Myocyte (in vitro differentiated cells): ENCODE measurements around the gene TUBB1. TPM values are rescaled to one million over a fixed set of nuclear protein-coding genes. Genes with fewer than 3 reads are reported as not detected.
"Not testable (repeated sequence)": the region's sequence is repeated elsewhere in the genome, so short reads cannot be mapped to it uniquely, and the experiment has no call there.

ENCODE experiments used
- DNase-seq: peaks from one replicate; pipeline ENCODE4 v3.0.0-alpha.2; 2012; ENCODE audit warnings: low read depth
- polyA plus RNA-seq: library from polyadenylated mRNA; unstranded; fragments of >200 nt; gene quantifications from one replicate; pipeline ENCODE4 v1.2.1, GENCODE V29; 2012; ENCODE audit warnings: missing spikeins
- total RNA-seq: library from RNA; depleted of rRNA; stranded (reverse); fragments of >200 nt; gene quantifications from 2 replicates; pipeline ENCODE4 v1.2.3, GENCODE V29; 2014

The TUBB1 gene
- not detected in 2 replicates for total RNA-seq
- polyA plus RNA-seq, result 0.08 TPM

DNA sequence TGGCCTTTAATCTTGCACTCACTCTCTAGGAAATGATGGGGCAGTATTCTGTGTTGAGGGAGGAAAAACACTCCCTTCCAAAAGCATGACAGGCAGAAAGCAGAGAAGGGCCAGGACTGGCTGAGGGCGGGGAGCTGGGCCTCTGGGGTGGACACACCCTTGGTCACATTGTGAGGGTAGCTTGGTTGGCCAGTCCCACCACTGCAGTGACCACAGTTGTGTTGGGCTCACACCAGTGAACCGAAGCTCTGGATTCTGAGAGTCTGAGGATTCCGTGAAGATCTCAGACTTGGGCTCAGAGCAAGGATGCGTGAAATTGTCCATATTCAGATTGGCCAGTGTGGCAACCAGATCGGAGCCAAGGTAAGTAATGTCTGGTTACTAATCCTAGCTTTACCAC lies at the start of gene TUBB1:
Gene TUBB1 (plus strand): TSS at position 213 of the 400 bp plus-strand sequence. CDS start 94 bp downstream, at position 307.
- DNase-seq, result peak; percentile 77

DNA sequence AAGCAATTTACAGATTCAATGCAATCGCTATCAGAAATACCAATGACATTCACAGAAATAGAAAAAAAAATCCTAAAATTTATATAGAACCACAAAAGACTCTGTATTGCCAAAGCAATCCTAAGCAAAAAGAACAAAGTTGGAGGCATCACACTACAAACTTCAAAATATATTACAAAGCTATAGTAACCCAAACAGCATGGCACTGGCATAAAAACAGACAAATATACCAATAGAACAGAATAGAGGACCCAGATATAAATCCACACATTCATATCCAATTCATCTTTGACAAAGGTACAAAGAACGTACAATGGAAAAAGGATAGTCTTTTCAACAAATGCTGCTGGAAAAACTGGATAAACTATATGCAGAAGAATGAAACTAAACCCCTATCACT lies 49.8 kb upstream of the TUBB1 start:
- no peak for DNase-seq

DNA sequence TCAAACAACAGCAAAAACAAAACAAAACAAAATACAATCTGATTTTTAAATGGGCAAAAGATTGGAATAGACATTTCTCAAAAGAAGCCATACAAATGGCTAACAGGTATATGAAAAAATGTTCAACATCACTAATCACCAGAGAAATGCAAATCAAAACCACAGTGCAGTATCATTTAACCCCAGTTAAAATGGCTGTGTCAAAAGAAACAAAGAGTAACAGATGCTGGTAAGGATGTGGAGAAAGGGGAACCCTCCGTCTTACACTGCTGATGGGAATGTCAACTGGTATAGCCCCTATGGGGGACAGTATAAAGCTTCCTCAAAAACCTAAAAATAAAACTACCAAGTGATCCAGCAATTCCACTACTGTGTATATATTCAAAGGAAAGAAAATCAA lies 49.1 kb upstream of the TUBB1 start:
- DNase-seq, result no peak

DNA sequence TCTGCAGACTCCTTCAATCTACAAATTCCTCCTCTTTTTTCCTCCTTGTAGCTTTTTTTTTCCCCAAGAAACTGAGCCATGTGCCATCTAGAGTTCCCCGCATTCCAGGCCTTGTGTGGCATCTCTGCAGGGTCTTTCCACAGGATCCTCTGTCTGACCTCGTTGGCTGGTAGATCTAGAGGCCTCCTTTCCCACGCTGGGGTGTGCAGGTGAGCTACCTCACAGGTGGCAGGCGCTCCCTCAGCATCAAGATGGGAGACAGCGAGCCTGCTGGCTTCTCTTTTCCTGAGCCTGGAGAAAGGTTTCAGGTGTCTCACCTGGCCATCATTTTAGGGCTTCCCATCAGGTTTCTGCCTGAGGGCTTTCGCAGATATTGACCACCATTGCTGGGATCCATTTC lies 47.8 kb upstream of the TUBB1 start:
- DNase-seq, result no peak

DNA sequence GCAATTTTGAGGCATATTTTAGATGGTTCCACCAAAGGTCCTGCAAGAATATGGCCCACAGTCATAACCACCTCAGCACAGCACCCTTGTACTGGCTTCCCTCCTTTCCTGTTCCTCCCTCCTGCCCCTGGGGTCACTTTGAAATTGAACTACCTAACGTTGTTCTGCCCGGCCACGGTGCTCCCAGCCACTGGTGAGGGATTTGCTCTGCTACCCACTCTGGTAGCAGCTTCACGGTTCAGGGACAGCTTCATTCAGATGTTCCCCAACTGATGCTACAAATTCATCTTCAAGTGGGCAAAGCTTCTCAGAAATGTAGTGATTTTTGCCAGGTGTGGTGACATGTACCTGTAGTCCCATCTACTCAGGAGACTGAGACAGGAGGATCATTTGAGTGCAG lies 46.0 kb upstream of the TUBB1 start:
- DNase-seq, result no peak

DNA sequence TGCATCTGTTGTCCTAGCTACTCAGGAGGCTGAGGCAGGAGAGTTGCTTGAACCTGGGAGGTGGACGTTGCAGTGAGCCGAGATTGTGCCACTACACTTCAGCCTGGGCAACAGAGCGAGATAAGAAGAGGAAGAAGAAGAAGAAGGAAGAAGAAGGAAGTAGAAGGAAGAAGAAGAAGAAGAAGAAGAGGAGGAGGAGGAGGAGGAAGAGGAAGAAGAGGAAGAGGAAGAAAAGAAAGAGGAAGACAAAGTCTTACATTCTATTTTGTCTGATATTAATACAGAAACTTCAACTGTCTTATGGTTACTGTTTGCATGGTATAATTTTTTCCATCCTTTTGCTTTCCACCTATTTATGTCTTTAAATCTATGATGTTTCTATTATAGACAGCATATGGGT lies 45.4 kb upstream of the TUBB1 start:
- no peak for DNase-seq

DNA sequence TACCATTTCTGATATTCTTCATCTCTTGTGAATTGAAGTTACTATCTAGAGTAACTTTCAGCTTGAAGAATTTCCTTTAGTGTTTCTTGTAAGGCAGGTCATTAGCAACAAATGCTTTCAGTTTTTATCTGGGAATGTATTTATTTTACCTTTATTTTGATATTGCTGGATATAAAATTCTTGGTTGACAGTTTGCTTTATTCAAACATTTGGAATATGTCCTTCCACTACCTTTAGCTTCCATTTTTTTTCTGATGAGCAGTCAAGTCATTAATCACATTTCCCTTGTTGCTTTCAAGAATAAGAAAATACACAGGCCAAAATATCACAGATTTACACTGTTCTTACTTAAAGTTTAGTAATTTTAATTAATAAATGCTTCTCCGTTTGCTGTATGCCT lies 43.9 kb upstream of the TUBB1 start:
- DNase-seq, result no peak

DNA sequence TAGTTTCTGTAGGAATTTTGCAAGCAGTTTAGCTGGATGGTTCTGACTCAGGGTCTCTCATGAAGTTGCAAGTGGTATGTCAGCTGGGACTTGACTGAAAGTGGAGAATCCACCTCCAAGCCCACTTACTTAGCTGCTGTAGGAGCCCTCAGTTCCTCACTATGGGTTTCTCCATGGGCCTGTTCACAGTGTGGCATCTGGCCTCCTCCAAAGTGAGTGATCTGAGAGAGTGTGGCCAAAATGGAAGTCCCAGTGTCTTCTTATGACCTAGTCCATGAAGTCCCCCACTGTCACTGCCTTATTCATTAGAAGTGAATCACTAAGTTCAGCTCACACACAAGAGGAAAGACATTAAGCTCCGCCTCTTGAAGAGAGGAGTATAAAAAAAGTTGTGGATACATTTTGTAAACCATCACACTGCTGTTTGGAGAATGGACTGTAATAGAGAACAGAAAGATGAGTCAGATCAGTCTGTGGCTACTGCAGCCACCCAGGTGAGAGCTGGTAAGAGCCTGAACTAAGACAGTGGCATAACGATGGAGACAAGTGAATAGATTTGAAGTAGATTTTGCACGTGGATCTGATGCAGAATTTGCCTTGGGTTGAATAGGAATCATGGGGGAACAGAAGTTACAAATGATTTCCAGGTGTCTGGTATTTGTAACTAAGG lies 43.0 kb upstream of the TUBB1 start:
- DNase-seq, result no peak

DNA sequence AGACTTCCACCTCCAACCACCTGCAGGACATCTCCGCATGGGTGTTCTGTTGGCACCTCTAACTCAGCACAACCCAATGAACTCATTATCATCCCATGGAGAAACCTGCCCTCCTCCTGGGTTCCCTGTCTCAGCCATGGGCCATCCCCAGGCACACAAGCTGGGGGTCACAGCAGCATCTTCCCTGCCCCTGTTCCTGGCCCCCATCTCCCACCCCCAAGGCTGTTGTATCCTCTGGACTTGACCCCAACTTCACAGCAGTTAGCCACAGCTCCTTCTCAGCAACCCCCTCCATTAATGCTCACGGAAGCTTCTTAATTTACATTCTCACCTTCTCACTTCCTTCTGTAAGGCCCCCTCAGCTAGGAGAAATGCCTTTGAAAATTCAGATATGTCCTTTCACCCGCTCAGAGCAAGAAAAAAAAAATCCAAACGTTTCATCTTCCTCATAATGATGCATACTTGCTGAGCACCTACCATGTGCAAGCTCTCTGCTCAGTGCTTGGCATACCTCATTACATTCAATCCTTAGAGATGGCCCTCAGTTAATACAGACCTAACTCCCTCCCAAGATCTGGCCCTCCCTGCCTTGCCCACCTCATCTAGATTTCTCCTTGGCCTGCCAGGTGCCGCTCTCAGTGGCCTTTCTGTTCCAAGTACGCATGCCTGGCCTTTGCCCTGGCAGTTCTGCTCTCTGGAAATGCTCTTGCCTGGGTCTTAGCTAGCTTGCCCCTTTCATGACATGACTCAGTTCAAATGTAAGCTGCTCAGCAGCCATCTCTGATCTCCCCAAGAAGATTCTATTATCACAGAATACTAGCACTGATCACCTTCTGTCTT lies 40.7 kb upstream of the TUBB1 start:
- no peak for DNase-seq

DNA sequence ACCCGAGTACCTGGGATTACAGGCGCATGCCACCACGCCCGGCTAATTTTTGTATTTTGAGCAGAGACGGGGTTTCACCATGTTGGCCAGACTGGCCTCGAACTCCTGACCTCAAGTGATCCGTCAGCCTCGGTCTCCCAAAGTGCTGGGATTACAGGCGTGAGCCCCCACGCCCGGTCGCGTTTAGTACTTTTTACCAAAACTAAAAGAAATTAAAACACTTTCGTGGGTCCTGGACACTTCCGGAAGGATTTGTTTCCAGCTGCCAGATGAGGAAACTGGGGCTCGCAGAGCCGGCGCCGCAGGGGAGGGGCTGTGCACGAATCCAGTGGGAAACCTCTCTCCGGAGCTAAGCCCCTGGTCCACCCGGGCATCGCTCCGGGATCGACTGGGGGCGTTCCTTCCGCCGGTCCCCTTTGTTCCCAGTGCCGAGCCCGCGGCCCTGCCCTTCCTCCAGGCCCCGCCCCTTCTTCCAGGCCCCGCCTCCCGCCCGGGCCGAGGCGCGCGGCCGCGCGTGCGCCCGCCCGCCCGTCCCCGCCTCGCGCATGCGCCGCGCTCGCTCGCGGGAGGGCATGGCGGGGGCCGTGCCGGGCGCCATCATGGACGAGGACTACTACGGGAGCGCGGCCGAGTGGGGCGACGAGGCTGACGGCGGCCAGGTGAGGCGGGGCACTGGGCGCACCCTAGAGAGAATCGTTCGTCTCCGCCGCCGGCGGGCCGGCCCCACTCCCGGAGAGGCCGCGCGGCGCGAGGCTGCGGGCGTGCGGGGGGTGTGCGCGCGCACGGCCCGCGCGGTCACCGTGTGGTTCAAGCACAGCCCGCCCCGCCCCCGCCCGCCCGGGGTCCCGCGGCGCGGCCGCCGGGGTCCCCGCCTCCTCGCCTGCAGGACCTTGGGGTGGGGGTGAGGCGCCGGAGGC lies 38.3 kb upstream of the TUBB1 start, which contains the start of gene NELFCD:
Gene NELFCD (plus strand): TSS at position 546 of the 917 bp plus-strand sequence. CDS start 54 bp downstream, at position 600.
- peak; percentile 84 for DNase-seq

DNA sequence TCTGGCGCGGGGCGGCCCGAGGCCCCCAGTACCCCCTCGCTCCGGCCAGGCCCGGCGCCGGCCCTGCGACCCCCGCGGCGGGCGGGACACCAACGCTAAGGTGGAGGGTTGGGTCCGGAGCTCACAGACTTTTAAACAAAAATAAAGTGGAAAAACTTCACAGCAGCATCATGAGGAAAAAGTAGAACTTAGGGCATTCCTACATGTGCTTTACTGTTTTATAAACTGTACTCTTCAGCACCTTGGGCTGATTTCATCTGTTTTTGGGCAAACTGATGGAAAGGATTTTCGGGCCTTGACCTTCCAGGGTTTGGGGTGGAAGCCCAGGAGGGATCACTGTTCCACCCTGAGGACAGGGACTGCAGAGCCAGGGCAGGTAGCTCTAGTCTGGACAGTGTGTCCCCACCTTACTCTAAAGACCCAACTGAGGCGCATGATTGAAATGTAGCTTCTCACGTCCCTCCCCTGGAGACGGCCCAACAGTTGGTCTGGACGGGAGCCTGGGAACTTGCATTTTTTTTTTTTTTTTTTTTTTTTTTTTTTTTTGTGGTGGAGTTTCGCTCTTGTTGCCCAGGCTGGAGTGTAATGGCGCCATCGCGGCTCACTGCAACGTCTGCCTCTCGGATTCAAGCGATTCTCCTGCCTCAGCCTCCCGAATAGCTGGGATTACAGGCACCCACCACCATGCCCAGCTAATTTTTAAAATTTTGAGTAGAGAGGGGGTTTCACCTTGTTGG lies 37.4 kb upstream of the TUBB1 start:
- DNase-seq, result peak; percentile 30

DNA sequence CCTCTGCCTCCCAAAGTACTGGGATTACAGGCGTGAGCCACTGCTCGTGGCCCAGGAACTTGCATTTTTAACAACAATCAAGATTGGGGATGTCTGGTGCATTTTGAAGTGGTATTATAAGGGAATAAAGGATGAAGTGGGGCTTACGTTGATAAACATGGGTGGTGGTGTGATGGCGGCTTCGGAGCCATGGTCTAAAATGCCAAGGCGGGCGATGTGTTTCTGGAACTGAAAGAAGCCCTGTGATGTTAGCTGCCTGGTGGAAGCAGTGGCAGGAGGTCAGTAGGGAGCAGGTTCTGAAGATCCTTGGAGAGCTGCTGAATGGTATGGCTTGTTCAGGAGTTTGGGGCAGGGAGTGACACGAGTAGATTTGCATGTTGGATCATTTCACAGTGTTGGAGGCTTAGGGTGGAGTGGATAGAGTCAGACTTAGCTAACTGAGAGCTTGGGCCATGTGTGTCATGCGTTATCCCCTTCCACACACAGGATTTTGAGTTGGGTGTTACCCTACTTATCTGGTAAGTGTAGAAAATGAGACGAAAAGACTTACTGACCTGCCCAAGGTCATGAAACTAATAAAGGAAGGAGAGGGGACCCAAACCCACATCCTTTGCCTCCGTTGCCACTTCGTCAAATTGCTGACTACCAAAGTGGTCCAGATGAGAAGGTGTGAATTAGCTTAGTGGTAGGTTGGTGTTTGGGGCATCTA lies 36.7 kb upstream of the TUBB1 start:
- DNase-seq, result no peak

DNA sequence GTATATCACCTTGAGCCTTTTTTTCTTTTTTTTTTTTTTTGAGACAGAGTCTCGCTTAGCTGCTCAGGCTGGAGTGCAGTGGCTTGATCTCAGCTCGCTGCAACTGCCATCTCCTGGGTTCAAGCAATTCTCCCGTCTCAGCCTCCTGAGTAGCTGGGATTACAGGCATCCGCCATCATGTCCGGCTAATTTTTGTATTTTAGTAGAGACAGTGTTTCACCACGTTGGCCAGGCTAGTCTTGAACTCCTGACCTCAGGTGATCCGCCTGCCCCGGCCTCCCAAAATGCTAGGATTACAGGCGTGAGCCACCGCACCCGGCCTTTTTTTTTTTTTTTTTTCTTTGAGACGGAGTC lies 36.1 kb upstream of the TUBB1 start:
- not testable (repeated sequence) for DNase-seq

DNA sequence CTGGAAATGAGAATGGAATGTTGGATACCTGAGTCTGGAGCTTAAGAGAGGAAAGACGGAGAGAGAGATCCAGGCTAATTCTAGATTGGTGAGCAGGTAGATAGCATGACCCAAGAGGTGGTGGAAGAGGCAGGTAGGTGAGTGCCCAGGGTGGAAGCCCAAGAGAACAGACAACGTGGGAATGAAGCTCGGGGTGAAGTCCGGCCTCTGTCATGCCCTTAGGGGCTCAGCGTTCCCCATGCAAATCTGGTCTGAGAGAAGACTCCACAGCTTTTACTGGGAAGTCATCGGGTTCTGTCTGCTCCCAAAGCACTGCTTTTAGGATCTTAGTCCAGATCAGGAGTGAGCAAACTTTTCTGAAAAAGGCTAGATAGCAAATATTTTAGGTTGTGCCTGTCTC lies 34.5 kb upstream of the TUBB1 start:
- DNase-seq, result no peak

DNA sequence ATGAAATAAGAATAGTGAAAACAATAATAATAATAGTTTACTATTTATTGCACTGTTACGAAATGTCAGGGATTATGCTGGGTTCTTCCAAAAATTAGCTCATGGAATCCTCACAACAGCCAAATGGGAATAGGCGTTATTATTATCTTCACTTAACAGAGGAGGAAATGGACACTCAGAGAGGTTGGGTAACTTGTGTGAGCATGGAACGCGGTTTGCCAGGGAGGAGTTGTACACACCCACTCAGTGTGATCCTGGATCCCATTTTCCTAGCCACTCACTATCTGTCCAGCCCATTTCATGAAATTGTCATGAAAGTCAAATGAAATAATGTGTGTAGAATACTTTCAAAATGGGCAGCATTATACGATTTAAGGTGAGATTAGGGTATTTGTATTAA lies 33.6 kb upstream of the TUBB1 start:
- no peak for DNase-seq

DNA sequence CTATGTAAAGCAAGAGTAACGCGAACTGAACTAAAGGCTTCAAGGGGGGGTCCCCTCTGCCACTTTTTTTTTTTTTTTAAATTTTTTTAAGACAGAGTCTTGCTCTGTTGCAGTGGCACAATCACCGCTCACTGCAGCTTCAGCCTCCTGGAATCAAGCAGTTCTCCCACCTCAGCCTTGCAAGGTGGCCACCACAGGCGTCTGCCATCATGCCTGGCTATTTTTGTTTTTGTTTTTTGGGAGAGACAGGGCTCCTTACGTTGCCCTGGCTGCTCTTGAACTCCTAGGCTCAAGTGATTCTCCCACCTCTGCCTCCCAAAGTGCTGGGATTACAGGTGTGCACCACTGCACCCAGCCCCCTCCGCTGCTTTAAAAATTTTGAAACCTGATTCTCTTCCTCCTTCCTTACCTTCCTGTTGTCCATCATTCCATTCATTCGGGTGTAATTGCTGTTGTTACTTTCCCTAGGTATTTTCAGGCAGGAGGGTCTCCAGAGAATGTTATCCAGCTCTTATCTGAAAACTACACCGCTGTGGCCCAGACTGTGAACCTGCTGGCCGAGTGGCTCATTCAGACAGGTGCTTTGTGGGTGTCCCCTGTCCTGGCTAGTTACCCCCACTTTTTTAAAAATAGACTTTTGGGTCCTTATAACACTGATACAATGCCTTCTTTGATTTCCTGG lies 32.8 kb upstream of the TUBB1 start:
- no peak for DNase-seq

DNA sequence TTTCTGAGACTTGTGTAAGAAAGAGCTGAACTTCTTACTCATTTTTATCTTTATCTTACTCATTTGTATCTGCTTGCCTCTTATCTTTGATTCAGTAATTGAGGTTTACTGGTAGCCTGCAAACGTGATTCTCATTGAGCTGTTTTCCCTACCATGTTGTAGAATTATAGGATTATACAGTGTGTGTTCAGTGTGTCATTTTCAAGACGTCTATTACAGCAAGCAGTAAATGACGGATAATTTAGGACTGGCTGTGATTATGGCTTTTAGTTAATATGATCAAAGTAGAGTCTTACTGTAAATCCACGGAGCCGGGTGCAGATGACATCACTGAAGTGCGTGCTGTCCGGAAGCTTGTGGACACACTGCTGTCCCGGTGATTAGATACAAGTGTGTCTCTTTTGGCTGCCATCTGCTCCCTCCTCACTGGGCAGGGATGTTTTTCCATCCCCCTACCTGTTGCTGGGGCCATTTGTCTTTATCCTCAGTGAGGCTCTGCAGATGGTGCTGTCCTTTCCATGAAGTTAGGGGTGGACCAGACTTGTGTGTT lies 32.2 kb upstream of the TUBB1 start:
- no peak for DNase-seq

DNA sequence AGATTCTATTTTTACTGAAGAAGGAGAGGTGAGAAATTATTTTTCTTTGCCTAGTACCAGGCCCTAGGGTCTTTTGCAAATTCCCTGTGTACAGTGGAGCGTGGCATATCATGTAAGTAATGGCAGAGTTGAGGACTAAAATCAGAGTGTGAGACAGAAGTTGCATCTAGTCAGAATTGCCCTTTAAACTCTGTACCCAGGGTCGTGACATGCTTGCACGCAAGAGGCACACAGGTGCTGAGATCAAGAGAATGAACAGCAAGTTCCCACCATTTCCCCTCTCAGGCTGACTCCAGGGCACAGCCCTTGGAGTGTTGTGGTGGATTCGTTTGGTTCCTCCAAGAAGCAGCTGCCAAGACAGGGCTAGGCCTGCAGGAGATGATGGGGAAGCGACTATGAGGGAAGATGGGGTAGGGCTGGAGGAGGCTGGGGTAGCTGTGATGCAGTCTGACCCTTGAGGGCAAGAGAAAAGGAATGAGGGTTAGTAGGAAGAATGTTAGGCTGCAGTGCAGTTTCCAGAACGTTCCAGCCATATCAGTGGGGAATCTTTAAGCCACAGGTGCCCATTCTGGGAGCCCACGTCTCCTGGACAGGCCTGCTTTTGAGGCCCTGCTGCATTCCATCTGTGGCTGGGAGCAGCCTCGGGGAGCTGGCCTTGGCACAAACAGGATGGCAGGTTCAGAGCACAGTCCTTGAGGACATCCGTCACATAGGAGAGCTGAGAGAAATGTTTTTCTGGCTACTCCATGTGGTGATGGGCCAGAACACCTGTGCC lies 31.3 kb upstream of the TUBB1 start:
- DNase-seq, result peak; percentile 36

DNA sequence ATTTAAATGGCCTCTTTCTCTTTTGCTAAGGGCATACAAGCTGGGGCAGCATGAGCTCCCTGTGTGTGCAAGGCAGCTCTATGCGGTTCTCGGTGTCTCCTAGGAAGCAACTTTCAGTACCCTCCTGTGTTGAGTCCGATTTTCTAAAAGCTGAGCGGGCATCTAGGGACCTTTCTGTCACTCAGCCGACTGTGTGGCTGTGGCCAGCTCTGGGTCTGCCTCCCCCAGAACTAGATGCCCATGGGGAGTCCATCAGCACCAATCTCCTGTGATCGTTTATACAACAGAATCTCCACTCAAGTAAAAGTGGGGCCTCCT lies 30.7 kb upstream of the TUBB1 start:
- DNase-seq, result no peak
